ENCODE results near the gene GFRA3.

DNA sequence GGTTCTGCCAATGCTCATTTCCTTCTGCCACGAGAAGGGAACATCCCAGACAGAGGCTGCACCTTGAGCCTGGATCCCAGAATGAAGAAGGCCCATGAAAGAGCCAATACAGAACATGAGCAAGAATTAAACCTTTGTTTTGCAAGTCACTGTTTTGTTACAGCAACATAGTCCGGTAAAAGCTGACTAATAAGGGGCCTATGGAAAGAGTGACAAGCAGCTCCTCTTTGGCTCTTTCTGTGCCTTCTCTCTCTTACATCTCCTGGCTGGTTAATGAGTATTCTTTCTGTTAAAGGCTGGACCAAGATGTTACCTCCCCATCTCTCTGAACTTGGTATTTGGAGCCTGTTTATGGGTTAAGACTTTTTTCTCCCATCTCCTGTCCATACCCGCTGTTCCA is 10.8 kb downstream of the GFRA3 start:
- no peak for TF ChIP-seq RELA (CRISPR knock-in tag; IDR thresholded peaks at IDR 0.05; ENCODE audit: borderline replicate concordance)
- TF ChIP-seq, protein P1, sequence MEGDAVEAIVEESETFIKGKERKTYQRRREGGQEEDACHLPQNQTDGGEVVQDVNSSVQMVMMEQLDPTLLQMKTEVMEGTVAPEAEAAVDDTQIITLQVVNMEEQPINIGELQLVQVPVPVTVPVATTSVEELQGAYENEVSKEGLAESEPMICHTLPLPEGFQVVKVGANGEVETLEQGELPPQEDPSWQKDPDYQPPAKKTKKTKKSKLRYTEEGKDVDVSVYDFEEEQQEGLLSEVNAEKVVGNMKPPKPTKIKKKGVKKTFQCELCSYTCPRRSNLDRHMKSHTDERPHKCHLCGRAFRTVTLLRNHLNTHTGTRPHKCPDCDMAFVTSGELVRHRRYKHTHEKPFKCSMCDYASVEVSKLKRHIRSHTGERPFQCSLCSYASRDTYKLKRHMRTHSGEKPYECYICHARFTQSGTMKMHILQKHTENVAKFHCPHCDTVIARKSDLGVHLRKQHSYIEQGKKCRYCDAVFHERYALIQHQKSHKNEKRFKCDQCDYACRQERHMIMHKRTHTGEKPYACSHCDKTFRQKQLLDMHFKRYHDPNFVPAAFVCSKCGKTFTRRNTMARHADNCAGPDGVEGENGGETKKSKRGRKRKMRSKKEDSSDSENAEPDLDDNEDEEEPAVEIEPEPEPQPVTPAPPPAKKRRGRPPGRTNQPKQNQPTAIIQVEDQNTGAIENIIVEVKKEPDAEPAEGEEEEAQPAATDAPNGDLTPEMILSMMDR (IDR thresholded peaks at IDR 0.05), result no peak
- no peak for TF ChIP-seq GABPB1 (CRISPR knock-in tag; IDR thresholded peaks at IDR 0.05)
- TF ChIP-seq NFYB (CRISPR knock-in tag; conservative IDR thresholded peaks at IDR 0.05; ENCODE audit: low read depth), result no peak
- TF ChIP-seq ETV6 (CRISPR knock-in tag; IDR thresholded peaks at IDR 0.05), result no peak

Data from WTC11 (cell line).